GM23248 (cell line): ENCODE measurements around the gene DAPK1.

ENCODE experiments used
- EZH2 ChIP-seq: fragments of 200-600 bp; sonication (generic); IDR thresholded peaks from 2 replicates; pipeline ENCODE4 v1.6.1; 2018; ENCODE audit warnings: antibody characterized with exemption, mild to moderate bottlenecking; ENCODE audit not compliant: insufficient read depth, poor library complexity, severe bottlenecking
- EZH2phosphoT487 ChIP-seq: fragments of 200-600 bp; sonication (generic); IDR thresholded peaks from 2 replicates; pipeline ENCODE4 v1.6.1; 2018; ENCODE audit warnings: antibody characterized with exemption, moderate library complexity, mild to moderate bottlenecking, low read depth; ENCODE audit not compliant: insufficient read depth

DNA sequence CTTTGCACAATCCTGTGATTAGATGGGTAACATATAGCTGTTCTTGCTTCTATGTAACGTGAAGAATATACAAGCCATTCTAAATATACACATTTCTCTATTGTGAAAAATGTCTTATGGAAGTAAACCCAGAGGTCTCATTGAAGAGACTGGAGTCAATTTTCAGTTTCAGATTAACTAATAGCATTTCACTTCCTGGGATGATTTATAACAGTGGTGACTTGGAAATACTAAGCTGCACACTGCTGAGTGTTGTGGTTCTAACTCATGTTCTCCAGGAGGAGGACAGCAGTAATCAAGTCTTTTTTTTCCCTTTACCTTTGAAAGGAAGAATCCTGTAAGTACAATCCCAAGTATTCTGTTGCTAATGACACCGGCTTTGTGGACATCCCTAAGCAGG lies 231.6 kb downstream of the DAPK1 start:
- TF ChIP-seq EZH2 (no peak), EZH2phosphoT487 (no peak)
